Dendritic cell treated with granulocyte-macrophage colony-stimulating factor and Interleukin-4, amounts not matched to agents 40 ng/mL and 50 ng/mL, for 4 days (primary cell): ENCODE data around the gene NDUFA7.
"Not testable (repeated sequence)": the region's sequence is repeated elsewhere in the genome, so short reads cannot be mapped to it uniquely, and the experiment has no call there.

ENCODE experiments used
- H3K27ac Mint-ChIP-seq: one replicate; pipeline ENCODE4 v1.8.0; 2022; ENCODE audit warnings: mild to moderate bottlenecking, mixed read lengths
- H3K27me3 Mint-ChIP-seq: one replicate; pipeline ENCODE4 v1.8.0; 2022; ENCODE audit warnings: mild to moderate bottlenecking, mixed read lengths
- H3K36me3 Mint-ChIP-seq: one replicate; pipeline ENCODE4 v1.8.0; 2022; ENCODE audit warnings: low read depth, mixed read lengths
- H3K4me1 Mint-ChIP-seq: one replicate; pipeline ENCODE4 v1.8.0; 2022; ENCODE audit warnings: low read depth, mixed read lengths
- H3K4me3 Mint-ChIP-seq: one replicate; pipeline ENCODE4 v1.8.0; 2022; ENCODE audit warnings: mild to moderate bottlenecking, moderate library complexity, mixed read lengths
- H3K9me3 Mint-ChIP-seq: one replicate; pipeline ENCODE4 v1.8.0; 2022; ENCODE audit warnings: mixed read lengths
- intact Hi-C: fragments of 100-400 bp; cut with micrococcal nuclease; formaldehyde crosslinking; loops from one replicate; pipeline ENCODE4 v1.15.0; 2022

NDUFA7 gene

DNA sequence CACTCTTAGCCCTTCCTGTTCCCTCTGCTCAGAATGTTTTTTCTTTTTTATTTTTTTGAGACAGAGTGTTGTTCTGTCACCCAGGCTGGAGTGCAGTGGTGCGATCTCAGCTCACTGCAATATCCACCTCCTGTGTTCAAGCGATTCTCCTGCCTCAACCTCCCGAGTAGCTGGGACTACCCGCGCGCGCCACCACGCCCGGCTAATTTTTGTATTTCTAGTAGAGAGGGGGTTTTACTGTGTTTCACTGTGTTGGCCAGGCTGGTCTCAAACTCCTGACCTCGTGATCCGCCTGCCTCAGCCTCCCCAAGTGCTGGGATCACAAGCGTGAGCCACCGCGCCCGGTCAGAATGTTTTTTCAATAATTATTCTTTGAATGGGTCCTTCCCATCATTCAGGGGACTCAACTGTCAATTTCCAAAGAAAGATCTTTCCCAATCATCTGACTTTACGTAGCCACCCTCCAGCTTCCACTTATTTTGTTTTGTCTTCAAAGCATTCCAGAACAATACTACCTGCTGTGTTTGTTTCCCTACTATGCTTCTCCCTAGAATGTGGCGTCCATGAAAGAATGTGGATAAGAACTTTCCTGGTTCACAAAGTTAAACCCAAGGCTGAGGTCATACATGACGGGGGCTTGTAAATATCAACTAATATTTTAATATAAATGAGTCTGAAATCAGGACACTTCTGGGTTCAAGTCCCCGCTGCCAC is 1.2 kb downstream of the NDUFA7 start:
- H3K36me3 Mint-ChIP-seq: peaks cover 64% of the 10 kb centered on the region
- no peaks in the 10 kb centered on the region for H3K9me3 Mint-ChIP-seq
- H3K4me1 Mint-ChIP-seq: peaks cover 47% of the 10 kb centered on the region
- no peaks in the 10 kb centered on the region for H3K27me3 Mint-ChIP-seq
- intact Hi-C loops: loop anchor here (10.0 kb wide), 2 partner anchors 55 to 165 kb away; no protein-coding TSS in a partner anchor
- peak overlapping the region; percentile 93 for H3K27ac Mint-ChIP-seq
- H3K4me3 Mint-ChIP-seq: peak overlapping the region; percentile 90

DNA sequence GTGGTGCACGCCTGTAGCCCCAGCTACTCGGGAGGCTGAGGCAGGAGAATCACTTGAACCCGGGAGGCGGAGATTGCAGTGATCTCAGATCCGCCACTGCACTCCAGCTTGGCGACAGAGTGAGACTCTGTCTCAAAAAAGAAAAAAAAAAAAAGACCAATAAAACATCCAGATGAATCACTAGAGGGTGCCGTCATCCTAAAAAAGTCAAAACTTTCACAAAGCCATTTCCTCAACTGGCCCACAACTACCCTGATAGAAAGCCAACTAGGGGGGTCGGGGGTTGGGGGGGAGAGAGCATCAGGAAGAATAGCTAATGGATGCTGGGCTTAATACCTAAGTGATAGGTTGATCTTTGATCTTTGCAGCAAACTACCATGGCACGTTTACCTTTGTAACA is 2.3 kb downstream of the NDUFA7 start:
- not testable (repeated sequence) for H3K9me3 Mint-ChIP-seq, H3K27ac Mint-ChIP-seq, H3K4me3 Mint-ChIP-seq, H3K27me3 Mint-ChIP-seq
- intact Hi-C loops: loop anchor here (10.0 kb wide), 1 partner anchor 164 kb away; no protein-coding TSS in a partner anchor
- Mint-ChIP-seq H3K36me3 (peaks cover 72% of the 10 kb centered on the region), H3K4me1 (peaks cover 36% of the 10 kb centered on the region)

DNA sequence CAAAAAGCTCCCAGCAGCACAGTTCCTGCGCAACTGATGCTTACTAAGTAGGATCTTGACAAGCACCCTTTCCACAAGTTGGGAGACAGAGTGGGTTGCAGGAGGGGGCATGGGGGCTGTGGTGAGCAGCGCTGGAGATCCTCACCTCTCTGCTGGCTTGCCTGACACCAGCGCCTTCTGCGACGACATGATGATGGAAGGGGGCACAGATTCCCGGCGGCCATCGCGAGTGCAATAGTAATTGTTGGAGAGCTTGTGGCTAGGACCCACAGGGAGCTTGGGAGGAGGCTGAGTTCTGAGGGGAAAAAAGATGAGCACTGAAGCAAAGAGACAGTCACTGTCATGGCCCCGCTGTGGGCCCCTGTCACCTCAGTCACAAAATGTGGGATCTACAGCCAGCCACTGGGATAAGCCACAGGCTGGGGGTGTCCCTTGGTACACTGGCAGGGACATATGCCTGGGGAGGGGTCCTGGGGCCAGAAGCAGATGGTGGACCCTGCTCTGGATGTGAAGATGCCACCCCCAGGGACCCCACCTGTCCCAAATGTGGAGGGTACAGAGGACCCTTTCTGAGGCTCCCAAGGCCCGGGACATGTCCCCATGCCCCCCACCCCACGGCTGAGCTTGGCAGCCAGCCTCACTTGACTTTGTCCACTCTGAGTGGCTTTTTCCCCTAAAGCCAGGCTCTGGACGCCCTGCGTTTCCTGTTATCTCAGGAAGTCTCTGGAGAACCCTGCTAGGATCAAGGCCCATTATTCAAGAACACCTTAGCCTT is 4.6 kb downstream of the NDUFA7 start:
- intact Hi-C loops: loop anchor here (10.0 kb wide), 1 partner anchor 162 kb away; no protein-coding TSS in a partner anchor
- H3K27me3 Mint-ChIP-seq: no peaks in the 10 kb centered on the region
- no peak overlapping the region for H3K4me3 Mint-ChIP-seq
- no peak overlapping the region for H3K27ac Mint-ChIP-seq
- peaks cover 24% of the 10 kb centered on the region for H3K4me1 Mint-ChIP-seq
- H3K9me3 Mint-ChIP-seq: no peaks in the 10 kb centered on the region
- peaks cover 72% of the 10 kb centered on the region for H3K36me3 Mint-ChIP-seq

GRCh38 chr19:8314981-8315640 is 6.1 kb downstream of the NDUFA7 start:
- Mint-ChIP-seq H3K36me3 (peaks cover 75% of the 10 kb centered on the region), H3K4me1 (peaks cover 18% of the 10 kb centered on the region)
- H3K4me3 Mint-ChIP-seq, H3K9me3 Mint-ChIP-seq, H3K27ac Mint-ChIP-seq, H3K27me3 Mint-ChIP-seq: not testable (repeated sequence)
- intact Hi-C loops: loop anchor here (10.0 kb wide), 1 partner anchor 160 kb away; no protein-coding TSS in a partner anchor

DNA sequence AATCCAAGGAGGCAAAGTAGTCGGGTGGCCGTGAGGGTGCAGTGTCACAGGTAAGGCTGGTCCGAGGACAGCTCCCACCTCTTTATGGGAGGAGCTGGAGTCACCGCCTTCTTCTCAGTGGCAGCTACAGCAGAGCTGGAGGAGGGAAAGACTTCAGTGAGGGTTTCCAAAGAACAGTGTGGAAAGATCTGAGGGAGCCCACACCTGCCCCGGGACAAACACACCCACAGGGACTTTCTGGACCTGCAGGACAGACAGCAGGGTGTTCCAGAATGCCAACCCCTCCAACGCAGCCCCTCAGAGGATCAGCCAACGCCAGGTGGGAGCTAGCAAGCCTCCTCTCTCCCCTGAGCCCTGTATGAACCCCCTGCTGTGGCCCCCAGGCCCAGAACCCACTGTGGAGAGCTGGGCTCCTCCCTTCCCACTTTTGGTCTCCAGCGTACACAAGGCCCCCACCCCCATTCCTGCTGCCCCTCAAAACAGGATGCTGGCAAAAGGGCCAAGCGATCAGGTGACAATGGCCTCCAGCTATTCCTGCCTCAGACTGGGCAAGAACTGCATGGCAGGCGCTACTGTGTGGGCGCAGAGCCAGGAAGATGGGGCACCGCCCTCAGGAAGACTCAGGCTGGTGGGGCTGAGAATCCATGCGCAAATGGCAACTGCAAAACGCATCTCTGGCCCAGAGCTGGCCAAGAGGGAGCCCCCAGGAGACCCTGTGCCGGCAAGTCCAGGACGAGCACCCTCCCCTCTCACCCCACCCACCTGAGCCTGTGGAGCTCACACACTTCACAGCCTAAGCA is 9.5 kb downstream of the NDUFA7 start:
- Mint-ChIP-seq H3K4me3 (no peak overlapping the region), H3K27me3 (peaks cover 13% of the 10 kb centered on the region), H3K9me3 (no peaks in the 10 kb centered on the region), H3K4me1 (peaks cover 31% of the 10 kb centered on the region), H3K27ac (no peak overlapping the region), H3K36me3 (peaks cover 83% of the 10 kb centered on the region)
- intact Hi-C loops: loop anchor here (10.0 kb wide), 1 partner anchor 157 kb away; no protein-coding TSS in a partner anchor

GRCh38 chr19:8310342-8311055 is 10.7 kb downstream of the NDUFA7 start:
- no peaks in the 10 kb centered on the region for H3K9me3 Mint-ChIP-seq
- H3K27me3 Mint-ChIP-seq: peaks cover 23% of the 10 kb centered on the region
- intact Hi-C loops: loop anchor here (10.0 kb wide), 1 partner anchor 156 kb away; no protein-coding TSS in a partner anchor
- peak overlapping the region; percentile 22 for H3K27ac Mint-ChIP-seq
- peaks cover 72% of the 10 kb centered on the region for H3K36me3 Mint-ChIP-seq
- peaks cover 40% of the 10 kb centered on the region for H3K4me1 Mint-ChIP-seq
- no peak overlapping the region for H3K4me3 Mint-ChIP-seq

- Mint-ChIP-seq H3K9me3 (no peaks in the 10 kb centered on the region), H3K27ac (no peak overlapping the region), H3K27me3 (peaks cover 39% of the 10 kb centered on the region), H3K4me1 (peaks cover 40% of the 10 kb centered on the region), H3K36me3 (peaks cover 60% of the 10 kb centered on the region), H3K4me3 (peak overlapping the region; percentile 76)
- intact Hi-C loops: no loop called here
These were observed 12.3 kb downstream of the NDUFA7 start for GRCh38 chr19:8308891-8309291.

DNA sequence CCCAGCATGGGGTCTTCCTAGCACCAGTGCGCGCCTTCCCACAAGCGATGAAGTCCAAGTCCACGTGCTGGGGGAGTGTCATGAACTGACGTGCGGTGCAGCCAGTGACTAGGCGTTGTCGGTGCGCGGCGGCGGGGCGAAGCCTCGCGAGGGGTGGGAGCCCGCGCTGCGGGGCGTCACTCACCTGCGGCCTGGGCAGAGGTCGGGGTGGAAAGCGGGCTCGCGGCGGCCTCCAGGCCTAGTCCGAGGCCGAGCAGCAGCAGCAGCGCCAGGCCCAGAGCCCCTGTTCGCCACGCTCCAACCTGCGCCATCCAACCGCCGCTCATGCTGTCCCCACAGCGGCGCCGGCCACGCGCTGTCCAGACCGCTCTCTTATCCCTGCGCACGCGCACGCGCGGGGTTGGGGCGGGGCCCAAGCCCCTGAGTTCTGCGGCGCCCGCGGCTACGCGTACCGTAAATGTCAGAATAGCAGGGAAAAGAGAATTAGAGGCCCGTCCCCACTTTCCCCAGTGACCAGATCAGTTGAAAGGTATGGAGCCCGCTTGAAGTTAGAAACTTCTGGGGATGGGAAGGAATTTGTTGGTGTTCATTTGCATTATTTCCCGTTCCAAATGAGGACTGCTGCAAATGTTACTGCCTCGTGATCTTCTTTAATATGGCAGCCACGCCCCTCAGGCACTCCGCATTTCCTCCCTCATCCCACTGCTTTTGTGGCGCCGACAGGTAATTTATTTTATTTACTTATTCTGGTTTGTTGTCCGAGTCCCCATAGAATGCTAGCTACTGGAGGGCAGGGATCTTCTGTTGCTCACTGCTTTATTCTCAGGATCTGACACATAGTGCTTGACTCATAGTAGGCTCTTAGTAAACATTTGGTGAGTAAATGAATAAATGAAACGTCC is 13.0 kb downstream of the NDUFA7 start, which contains the start of gene CD320:
TSS of gene CD320 (minus strand) at position 394 of the 902 bp plus-strand sequence. CDS start at position 326, 68 bp downstream.
- H3K36me3 Mint-ChIP-seq: peaks cover 57% of the 10 kb centered on the region
- H3K27ac Mint-ChIP-seq: peak within 1 kb of the TSS; percentile 54
- H3K4me1 Mint-ChIP-seq: peaks cover 40% of the 10 kb centered on the region
- peak within 1 kb of the TSS; percentile 76 for H3K4me3 Mint-ChIP-seq
- H3K9me3 Mint-ChIP-seq: no peaks in the 10 kb centered on the region
- intact Hi-C loops: no loop called here
- H3K27me3 Mint-ChIP-seq: peaks cover 46% of the 10 kb centered on the region

- intact Hi-C loops: no loop called here
- Mint-ChIP-seq H3K27ac (peak overlapping the region; percentile 54), H3K4me3 (peak overlapping the region; percentile 76), H3K4me1 (peaks cover 44% of the 10 kb centered on the region), H3K27me3 (peaks cover 53% of the 10 kb centered on the region), H3K36me3 (peaks cover 50% of the 10 kb centered on the region), H3K9me3 (no peaks in the 10 kb centered on the region)
These were observed 13.7 kb downstream of the NDUFA7 start for GRCh38 chr19:8307400-8307964.

GRCh38 chr19:8306235-8307054 is 14.7 kb downstream of the NDUFA7 start:
- peaks cover 47% of the 10 kb centered on the region for H3K36me3 Mint-ChIP-seq
- no peak overlapping the region for H3K4me3 Mint-ChIP-seq
- intact Hi-C loops: no loop called here
- H3K4me1 Mint-ChIP-seq: peaks cover 43% of the 10 kb centered on the region
- no peak overlapping the region for H3K27ac Mint-ChIP-seq
- H3K27me3 Mint-ChIP-seq: peaks cover 64% of the 10 kb centered on the region
- H3K9me3 Mint-ChIP-seq: no peaks in the 10 kb centered on the region

- H3K9me3 Mint-ChIP-seq: no peaks in the 10 kb centered on the region
- H3K27me3 Mint-ChIP-seq: peaks cover 64% of the 10 kb centered on the region
- H3K4me1 Mint-ChIP-seq: peaks cover 43% of the 10 kb centered on the region
- H3K4me3 Mint-ChIP-seq: no peak overlapping the region
- intact Hi-C loops: no loop called here
- H3K36me3 Mint-ChIP-seq: peaks cover 41% of the 10 kb centered on the region
- no peak overlapping the region for H3K27ac Mint-ChIP-seq
These were observed 15.4 kb downstream of the NDUFA7 start for GRCh38 chr19:8305798-8306197.
